GM12891 (cell line): ENCODE results near the gene PNPLA5.

Experiments used
- POLR2A ChIP-seq: IDR thresholded peaks from 2 replicates; pipeline ENCODE4 v1.6.1; 2011; ENCODE audit warnings: low read depth, low read length, control low read depth
- POLR2AphosphoS5 ChIP-seq: IDR thresholded peaks from 2 replicates; pipeline ENCODE4 v1.6.1; 2011; ENCODE audit warnings: low read depth, low read length, control low read depth
- POU2F2 ChIP-seq: IDR thresholded peaks from 2 replicates; pipeline ENCODE4 v1.6.1; 2011; ENCODE audit warnings: low read depth, mild to moderate bottlenecking, control low read depth, low read length, moderate library complexity
- TAF1 ChIP-seq: IDR thresholded peaks from 2 replicates; pipeline ENCODE4 v1.6.1; 2011; ENCODE audit warnings: low read depth, low read length, control low read depth

GRCh38 chr22:43857367-43857766 lies 34.4 kb downstream of the PNPLA5 start:
- TF ChIP-seq POLR2A: no peak
- TF ChIP-seq POLR2AphosphoS5: no peak
- no peak for TF ChIP-seq TAF1
- no peak for TF ChIP-seq POU2F2
